HEK293 (cell line): Measurements from ENCODE around the gene DNAJB11.

Experiments used
- CTCF ChIA-PET: fragments of 350-600 bp; formaldehyde crosslinking; extraction: SDS; loops from one replicate; lab custom pipeline; 2021; ENCODE audit warnings: antibody characterized with exemption; lab: Yijun Ruan, JAX
- POLR2A ChIA-PET: fragments of 300-600 bp; formaldehyde crosslinking; extraction: SDS; loops from one replicate; lab custom pipeline; 2020; ENCODE audit warnings: antibody characterized with exemption, inconsistent platforms; lab: Yijun Ruan, JAX
- H3K27ac ChIP-seq: fragments of 200-500 bp; sonication (Bioruptor generic); 2 replicates; pipeline ENCODE4 v1.5.1; 2014; ENCODE audit warnings: low read depth, low read length, control low read depth, inconsistent platforms; ENCODE audit errors: extremely low read depth
- H3K36me3 ChIP-seq, 2 experiments: fragments of 200-500 bp in 1 of 2; sonication (Bioruptor generic) in 1 of 2; 1 replicate in 1 of 2; 2 replicates in 1 of 2; pipeline ENCODE4 v1.5.1; 2014 to 2017; ENCODE audit warnings: inconsistent platforms in 2 of 2, low read length in 2 of 2; ENCODE audit not compliant: control insufficient read depth in 2 of 2, insufficient read depth in 1 of 2
- H3K4me1 ChIP-seq: fragments of 200-500 bp; sonication (Bioruptor generic); 2 replicates; pipeline ENCODE4 v1.5.1; 2014; ENCODE audit warnings: mild to moderate bottlenecking, low read length, inconsistent platforms; ENCODE audit not compliant: control insufficient read depth, insufficient read depth
- H3K4me3 ChIP-seq: 2 replicates; pipeline ENCODE4 v1.5.1; 2011; ENCODE audit warnings: low read depth, mild to moderate bottlenecking, control low read depth, low read length, moderate library complexity
- H3K9me3 ChIP-seq: fragments of 200-500 bp; sonication (Bioruptor generic); 2 replicates; pipeline ENCODE4 v1.5.1; 2014; ENCODE audit warnings: low read depth, low read length, inconsistent platforms; ENCODE audit not compliant: control insufficient read depth, insufficient read depth
- BCL6B ChIP-seq: fragments of 450-650 bp; formaldehyde crosslinking; IDR thresholded peaks from 2 replicates; pipeline ENCODE4 v1.5.1; 2017; ENCODE audit warnings: missing biosample characterization, missing genetic modification characterization
- GLI4 ChIP-seq: fragments of 450-650 bp; formaldehyde crosslinking; IDR thresholded peaks from 2 replicates; pipeline ENCODE4 v1.5.1; 2016; ENCODE audit warnings: missing biosample characterization, missing genetic modification characterization
- REPIN1 ChIP-seq: fragments of 450-650 bp; formaldehyde crosslinking; IDR thresholded peaks from 2 replicates; pipeline ENCODE4 v1.5.1; 2017; ENCODE audit warnings: missing biosample characterization, missing genetic modification characterization, low read depth
- ZBTB11 ChIP-seq: fragments of 450-650 bp; formaldehyde crosslinking; conservative IDR thresholded peaks from 2 replicates; pipeline ENCODE4 v1.5.1; 2016; ENCODE audit warnings: low read depth, missing biosample characterization, missing genetic modification characterization
- ZBTB48 ChIP-seq: fragments of 450-650 bp; formaldehyde crosslinking; IDR thresholded peaks from 2 replicates; pipeline ENCODE4 v1.5.1; 2016; ENCODE audit warnings: missing biosample characterization, missing genetic modification characterization
- ZFP41 ChIP-seq: fragments of 450-650 bp; formaldehyde crosslinking; IDR thresholded peaks from 2 replicates; pipeline ENCODE4 v1.5.1; 2016; ENCODE audit warnings: missing biosample characterization, missing genetic modification characterization, borderline replicate concordance
- ZNF140 ChIP-seq: fragments of 450-650 bp; formaldehyde crosslinking; IDR thresholded peaks from 2 replicates; pipeline ENCODE4 v1.5.1; 2016; ENCODE audit warnings: missing biosample characterization, missing genetic modification characterization
- ZNF157 ChIP-seq: fragments of 450-650 bp; formaldehyde crosslinking; IDR thresholded peaks from 2 replicates; pipeline ENCODE4 v1.5.1; 2016; ENCODE audit warnings: missing biosample characterization, missing genetic modification characterization
- ZNF18 ChIP-seq: fragments of 450-650 bp; formaldehyde crosslinking; IDR thresholded peaks from 2 replicates; pipeline ENCODE4 v1.5.1; 2016; ENCODE audit warnings: missing biosample characterization, missing genetic modification characterization
- ZNF19 ChIP-seq: fragments of 450-650 bp; formaldehyde crosslinking; IDR thresholded peaks from 2 replicates; pipeline ENCODE4; 2016; ENCODE audit warnings: missing biosample characterization, missing genetic modification characterization, low read depth
- ZNF211 ChIP-seq: fragments of 450-650 bp; formaldehyde crosslinking; IDR thresholded peaks from 2 replicates; pipeline ENCODE4 v1.5.1; 2016; ENCODE audit warnings: low read depth, missing biosample characterization, missing genetic modification characterization
- ZNF221 ChIP-seq: fragments of 450-650 bp; formaldehyde crosslinking; IDR thresholded peaks from 2 replicates; pipeline ENCODE4 v1.5.1; 2017; ENCODE audit warnings: missing biosample characterization, missing genetic modification characterization, borderline replicate concordance
- ZNF239 ChIP-seq: fragments of 450-650 bp; formaldehyde crosslinking; IDR thresholded peaks from 2 replicates; pipeline ENCODE4 v1.5.1; 2016; ENCODE audit warnings: missing biosample characterization, missing genetic modification characterization
- ZNF341 ChIP-seq: fragments of 450-650 bp; formaldehyde crosslinking; IDR thresholded peaks from 2 replicates; pipeline ENCODE4; 2016; ENCODE audit warnings: low read depth, missing biosample characterization, missing genetic modification characterization
- ZNF518A ChIP-seq: fragments of 450-650 bp; formaldehyde crosslinking; conservative IDR thresholded peaks from 2 replicates; pipeline ENCODE4 v1.5.1; 2016; ENCODE audit warnings: low read depth, missing biosample characterization, missing genetic modification characterization
- ZNF621 ChIP-seq: fragments of 450-650 bp; formaldehyde crosslinking; IDR thresholded peaks from 2 replicates; pipeline ENCODE4 v1.5.1; 2017; ENCODE audit warnings: missing biosample characterization, missing genetic modification characterization
- ZSCAN30 ChIP-seq: fragments of 450-650 bp; IDR thresholded peaks from 2 replicates; pipeline ENCODE4 v1.5.1; 2018; ENCODE audit warnings: missing biosample characterization, mild to moderate bottlenecking, missing genetic modification characterization, moderate library complexity
- ZSCAN5A ChIP-seq: fragments of 450-650 bp; formaldehyde crosslinking; IDR thresholded peaks from 2 replicates; pipeline ENCODE4 v1.5.1; 2016; ENCODE audit warnings: missing biosample characterization, missing genetic modification characterization
- TF ChIP-seq, protein P1 (sequence below): fragments of 450-650 bp; formaldehyde crosslinking; IDR thresholded peaks from 2 replicates; pipeline ENCODE4; 2016; ENCODE audit warnings: missing biosample characterization, missing genetic modification characterization
- TF ChIP-seq, protein P2 (sequence below): fragments of 450-650 bp; formaldehyde crosslinking; IDR thresholded peaks from 2 replicates; pipeline ENCODE4 v1.5.1; 2016; ENCODE audit warnings: missing biosample characterization, missing genetic modification characterization

Gene DNAJB11

GRCh38 chr3:186630950-186631641 lies 60.6 kb downstream of the DNAJB11 start (continued):
- TF ChIP-seq BCL6B, result no peak
- TF ChIP-seq REPIN1 (tag by site-specific recombination), result no peak
- TF ChIP-seq ZSCAN30 (tag by site-specific recombination), result no peak
- TF ChIP-seq ZNF18 (tag by site-specific recombination), result no peak
- TF ChIP-seq, protein P1, sequence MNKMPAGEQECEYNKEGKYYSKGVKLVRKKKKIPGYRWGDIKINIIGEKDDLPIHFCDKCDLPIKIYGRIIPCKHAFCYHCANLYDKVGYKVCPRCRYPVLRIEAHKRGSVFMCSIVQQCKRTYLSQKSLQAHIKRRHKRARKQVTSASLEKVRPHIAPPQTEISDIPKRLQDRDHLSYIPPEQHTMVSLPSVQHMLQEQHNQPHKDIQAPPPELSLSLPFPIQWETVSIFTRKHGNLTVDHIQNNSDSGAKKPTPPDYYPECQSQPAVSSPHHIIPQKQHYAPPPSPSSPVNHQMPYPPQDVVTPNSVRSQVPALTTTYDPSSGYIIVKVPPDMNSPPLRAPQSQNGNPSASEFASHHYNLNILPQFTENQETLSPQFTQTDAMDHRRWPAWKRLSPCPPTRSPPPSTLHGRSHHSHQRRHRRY (tag by site-specific recombination), result no peak
- TF ChIP-seq GLI4 (tag by site-specific recombination), result no peak
- TF ChIP-seq ZNF518A (tag by site-specific recombination), result no peak
- TF ChIP-seq, all 188 proteins: peak for 0

DNA sequence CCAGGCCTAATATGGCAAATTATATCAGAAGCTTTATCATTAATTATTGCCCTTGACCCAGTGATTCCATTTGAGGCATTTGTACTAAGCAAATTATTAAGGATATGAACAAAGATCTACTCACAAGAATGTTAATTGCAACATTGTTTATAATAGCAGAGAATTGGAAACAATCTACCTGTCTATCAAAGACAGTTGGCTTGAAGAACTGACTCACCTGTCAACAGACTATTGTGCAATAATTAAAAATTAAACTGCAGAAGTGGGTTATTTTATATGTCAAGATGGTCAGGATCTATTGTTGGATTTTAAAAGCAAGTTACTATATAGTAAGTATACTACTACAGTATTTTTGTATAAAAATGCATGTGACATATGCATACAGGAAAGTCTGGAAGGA lies 63.0 kb downstream of the DNAJB11 start:
- Histone ChIP-seq H3K4me3 (no peak overlapping the region), H3K4me1 (no peaks in the 10 kb centered on the region), H3K27ac (no peak overlapping the region), H3K9me3 (no peaks in the 10 kb centered on the region), H3K36me3 (no peaks in the 10 kb centered on the region)
- POLR2A ChIA-PET, result no interaction called here
- CTCF ChIA-PET, result no interaction called here
- no peak for TF ChIP-seq ZBTB48 (tag by site-specific recombination)
- TF ChIP-seq ZNF239, result no peak
- no peak for TF ChIP-seq ZFP41 (tag by site-specific recombination)
- no peak for TF ChIP-seq ZNF19 (tag by site-specific recombination)
- no peak for TF ChIP-seq ZNF621 (tag by site-specific recombination)
- no peak for TF ChIP-seq ZBTB11 (tag by site-specific recombination)
- TF ChIP-seq ZNF140, result no peak
- no peak for TF ChIP-seq ZNF221 (tag by site-specific recombination)
- TF ChIP-seq ZSCAN5A (tag by site-specific recombination), result no peak
- TF ChIP-seq ZNF341 (tag by site-specific recombination), result no peak
- TF ChIP-seq, protein P2, sequence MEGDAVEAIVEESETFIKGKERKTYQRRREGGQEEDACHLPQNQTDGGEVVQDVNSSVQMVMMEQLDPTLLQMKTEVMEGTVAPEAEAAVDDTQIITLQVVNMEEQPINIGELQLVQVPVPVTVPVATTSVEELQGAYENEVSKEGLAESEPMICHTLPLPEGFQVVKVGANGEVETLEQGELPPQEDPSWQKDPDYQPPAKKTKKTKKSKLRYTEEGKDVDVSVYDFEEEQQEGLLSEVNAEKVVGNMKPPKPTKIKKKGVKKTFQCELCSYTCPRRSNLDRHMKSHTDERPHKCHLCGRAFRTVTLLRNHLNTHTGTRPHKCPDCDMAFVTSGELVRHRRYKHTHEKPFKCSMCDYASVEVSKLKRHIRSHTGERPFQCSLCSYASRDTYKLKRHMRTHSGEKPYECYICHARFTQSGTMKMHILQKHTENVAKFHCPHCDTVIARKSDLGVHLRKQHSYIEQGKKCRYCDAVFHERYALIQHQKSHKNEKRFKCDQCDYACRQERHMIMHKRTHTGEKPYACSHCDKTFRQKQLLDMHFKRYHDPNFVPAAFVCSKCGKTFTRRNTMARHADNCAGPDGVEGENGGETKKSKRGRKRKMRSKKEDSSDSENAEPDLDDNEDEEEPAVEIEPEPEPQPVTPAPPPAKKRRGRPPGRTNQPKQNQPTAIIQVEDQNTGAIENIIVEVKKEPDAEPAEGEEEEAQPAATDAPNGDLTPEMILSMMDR (tag by site-specific recombination), result no peak
- no peak for TF ChIP-seq ZNF157 (tag by site-specific recombination)
- no peak for TF ChIP-seq ZNF211 (tag by site-specific recombination)
